Activated CD4-positive, alpha-beta T cell treated with anti-CD3 and anti-CD28 coated beads, Interleukin-2, amount 50 U/mL, for 48 hours (primary cell): ENCODE measurements around the gene DEFB131A.
"Not testable (repeated sequence)": the region's sequence is repeated elsewhere in the genome, so short reads cannot be mapped to it uniquely, and the experiment has no call there.

Experiments used
- DNase-seq, 2 experiments: peaks; one replicate each; pipeline ENCODE4 v3.0.0-alpha.2; 2020

DEFB131A gene

DNA sequence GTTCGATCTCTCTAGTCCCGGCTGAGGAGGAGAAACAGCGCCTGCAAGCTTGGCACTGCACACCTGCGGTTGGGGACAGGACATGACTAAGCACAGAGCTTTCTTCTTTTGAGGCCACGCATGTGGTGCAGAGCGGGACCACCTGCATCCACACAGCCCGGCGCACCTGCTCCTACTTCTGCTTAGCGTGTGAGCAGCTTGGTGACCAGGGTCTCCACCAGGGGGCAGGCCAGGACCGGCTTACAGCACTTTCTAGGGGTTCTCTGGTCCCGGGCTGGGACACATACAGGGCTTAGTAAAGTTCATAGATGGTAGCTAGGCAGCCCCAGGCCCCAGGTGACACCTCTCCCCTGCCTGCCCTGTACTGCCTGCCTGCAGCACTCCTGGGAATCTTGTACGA, 51.2 kb downstream of the DEFB131A start:
- DNase-seq = peak; percentile 85 to 86

DNA sequence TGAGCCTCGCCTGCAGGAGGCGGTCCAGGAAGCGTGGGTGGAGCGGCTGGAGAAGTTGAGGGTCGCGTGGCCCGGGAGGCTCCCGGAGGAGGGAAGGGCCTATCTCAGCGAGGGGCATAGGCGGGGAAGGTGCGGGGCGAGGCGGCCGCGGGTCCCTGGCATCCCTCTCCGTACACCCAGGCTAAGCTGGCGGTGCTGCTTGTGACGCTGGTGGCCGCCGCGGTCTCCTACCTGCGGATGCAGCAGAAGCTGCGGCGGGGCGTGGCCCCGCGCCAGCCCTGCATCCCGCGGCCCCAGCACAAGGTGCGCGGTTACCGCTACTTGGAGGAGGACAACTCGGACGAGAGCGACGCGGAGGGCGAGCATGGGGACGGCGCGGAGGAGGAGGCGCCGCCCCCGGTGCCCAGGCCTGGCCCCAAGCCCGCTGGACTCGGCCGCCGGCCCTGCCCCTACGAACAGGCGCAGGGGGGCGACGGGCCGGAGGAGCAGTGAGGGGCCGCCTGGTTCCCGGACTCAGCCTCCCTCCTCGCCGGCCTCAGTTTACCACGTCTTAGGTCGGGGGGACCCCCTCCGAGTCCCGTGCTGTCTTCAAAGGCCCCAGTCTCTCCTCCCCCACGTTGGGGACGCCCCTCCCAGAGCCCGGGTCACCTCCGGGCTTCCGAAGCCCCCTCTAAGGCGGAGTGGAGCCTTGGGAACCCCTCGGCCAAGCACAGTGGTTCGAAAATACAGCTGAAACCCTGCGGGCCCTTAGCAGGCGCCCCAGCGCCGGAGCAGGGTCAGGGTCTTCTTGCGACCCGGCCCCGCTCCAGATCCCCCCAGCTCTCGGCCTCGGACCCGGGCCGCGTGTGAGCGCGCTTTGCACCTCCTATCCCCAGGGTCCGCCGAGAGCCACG, 53.6 kb downstream of the DEFB131A start:
- DNase-seq = not testable (repeated sequence)

- not testable (repeated sequence) for DNase-seq
These were observed 54.3 kb downstream of the DEFB131A start for GRCh38 chr4:9498468-9499040.

- not testable (repeated sequence) for DNase-seq
These were observed 55.8 kb downstream of the DEFB131A start for GRCh38 chr4:9499974-9500487.
